Endothelial cell of hepatic sinusoid (primary cell): ENCODE data around the gene RNH1.

ENCODE experiments used
- in situ Hi-C: cut with HindIII; loops from 2 replicates; pipeline ENCODE4 v1.10.0; 2017; ENCODE audit warnings: low sequenced_read_pairs

RNH1 gene

GRCh38 chr11:506995-507726, at the start of gene RNH1:
Gene RNH1, minus strand, starts transcription at chr11:507242. Its CDS starts 5,080 bp downstream, at chr11:502162.
- in situ Hi-C loops, result no loop called here

GRCh38 chr11:555780-556661, 49.0 kb upstream of the RNH1 start:
- in situ Hi-C loops, result no loop called here

- in situ Hi-C loops, result no loop called here
Measured at GRCh38 chr11:555227-555779, 48.3 kb upstream of the RNH1 start.

DNA sequence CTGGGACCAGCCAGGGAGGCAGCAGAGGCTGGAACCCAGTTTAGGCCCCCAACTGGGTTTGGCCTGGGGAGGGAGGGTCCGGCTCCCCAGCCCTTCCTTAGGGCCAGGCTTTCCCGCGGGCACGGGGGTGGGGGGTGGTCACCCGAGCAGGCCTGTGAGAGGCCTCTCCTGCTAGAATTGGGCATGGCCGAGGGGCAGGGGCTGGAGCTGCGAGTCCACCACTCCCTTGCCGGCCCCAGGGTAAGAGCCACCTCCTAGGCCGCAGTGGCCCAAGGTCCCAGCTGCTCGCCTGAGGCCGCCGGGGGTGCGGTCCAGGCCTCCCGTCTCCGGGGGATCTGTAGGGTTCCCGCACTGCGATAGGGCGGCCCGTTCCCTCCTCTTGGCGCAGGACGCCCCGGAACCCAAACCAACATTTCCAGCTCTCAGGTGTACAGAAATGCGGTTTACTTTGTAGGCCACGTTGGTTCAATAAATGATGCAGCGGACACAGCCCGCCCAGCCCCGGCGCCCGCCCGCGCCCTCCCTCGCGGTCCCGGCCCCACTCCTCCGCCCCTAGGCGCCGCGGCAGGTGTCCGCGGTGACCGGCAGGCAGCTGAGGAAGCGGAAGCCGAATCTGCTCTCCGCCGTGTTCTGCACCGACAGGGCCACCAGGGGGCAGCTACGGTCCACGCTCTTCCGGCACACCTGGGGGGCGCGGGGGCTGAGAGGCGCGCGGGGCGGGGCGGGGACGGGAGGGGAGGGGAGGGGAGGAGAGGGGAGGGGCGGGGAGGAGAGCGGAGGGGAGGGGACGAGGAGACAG, 47.6 kb upstream of the RNH1 start:
- in situ Hi-C loops, result no loop called here

DNA sequence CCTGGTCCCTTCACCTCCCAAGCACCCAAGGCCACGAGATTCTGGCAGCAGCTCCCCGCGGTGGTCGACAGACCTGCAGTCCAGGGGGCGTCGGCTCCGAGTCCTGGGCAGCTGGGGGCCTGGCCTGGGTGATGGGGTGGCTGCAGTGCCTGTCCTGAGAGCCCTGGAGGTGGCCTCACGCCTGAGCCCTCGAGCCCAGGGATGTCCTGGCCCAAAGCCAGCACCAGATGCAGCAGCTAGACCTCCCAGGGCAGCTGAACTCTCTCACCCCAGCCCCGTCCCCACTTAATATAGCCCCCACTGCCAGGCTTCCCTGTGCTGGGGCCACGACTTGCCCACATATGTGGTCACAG, 46.9 kb upstream of the RNH1 start:
- in situ Hi-C loops, result no loop called here

DNA sequence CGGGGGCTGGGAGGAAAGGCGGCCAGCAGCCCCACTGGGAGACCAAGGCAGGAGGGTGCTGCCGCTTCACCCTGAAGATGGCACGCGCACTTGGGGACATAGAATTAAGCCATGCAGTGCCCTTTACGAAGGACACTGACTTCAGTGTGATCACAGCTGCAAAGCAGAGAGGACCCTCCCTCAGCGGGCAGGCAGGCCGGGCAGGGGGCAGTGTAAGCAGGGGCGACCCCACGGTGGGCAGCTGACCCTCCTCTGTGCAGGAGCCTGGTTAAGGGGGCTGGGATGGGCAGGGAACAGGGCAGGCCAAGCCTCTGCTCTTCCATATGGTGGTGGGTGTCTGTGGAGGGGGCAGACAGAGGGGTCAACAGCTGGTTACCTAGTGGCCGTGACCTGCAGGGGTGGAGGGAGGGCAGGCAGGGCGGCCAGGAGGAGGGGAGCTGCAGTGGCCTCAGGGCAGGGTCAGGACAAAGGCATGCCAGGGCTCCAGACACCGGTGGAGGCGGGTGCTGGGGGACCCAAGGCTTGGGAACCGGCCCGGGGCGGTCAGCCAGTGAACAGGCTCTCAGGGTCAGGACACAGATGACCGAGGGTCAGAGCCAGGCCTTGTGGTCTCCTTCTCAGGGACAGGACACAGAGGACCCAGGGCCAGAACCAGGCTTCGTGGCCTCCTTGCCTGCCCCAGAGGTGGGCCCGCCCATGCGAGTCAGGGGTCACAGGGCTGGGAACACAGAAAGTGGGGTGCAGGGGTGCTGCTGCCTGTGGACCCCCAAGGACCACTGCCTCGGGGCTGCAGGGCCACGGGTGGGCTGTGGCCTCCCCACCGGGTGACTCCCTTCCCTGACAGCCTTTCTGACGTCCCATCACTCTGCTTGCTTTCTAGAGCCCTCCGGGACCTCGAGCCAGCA, 46.3 kb upstream of the RNH1 start:
- in situ Hi-C loops, result no loop called here

DNA sequence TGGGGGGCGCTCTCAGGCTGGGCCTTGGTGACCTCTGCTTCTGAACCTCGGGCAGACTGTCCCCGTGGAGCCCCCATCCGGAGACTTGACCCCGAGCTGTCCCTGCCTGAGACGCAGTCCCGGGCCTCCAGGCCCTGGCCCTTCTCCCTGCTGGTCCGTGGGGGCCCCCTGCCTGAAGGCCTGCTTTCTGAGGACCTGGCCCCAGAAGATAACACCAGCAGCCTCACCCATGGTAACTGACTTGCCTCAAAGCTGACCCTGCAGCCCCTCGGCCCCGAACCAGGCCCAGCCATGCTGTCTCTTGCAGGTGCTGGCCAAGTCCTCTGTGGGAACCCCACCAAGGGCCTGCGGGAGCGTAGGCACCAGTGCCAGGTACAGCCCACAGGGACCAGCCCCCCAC, 44.6 kb upstream of the RNH1 start:
- in situ Hi-C loops, result no loop called here

GRCh38 chr11:551131-551530, 44.1 kb upstream of the RNH1 start:
- in situ Hi-C loops, result no loop called here

GRCh38 chr11:550746-551085, 43.7 kb upstream of the RNH1 start:
- in situ Hi-C loops, result no loop called here

GRCh38 chr11:550021-550745, 43.1 kb upstream of the RNH1 start:
- in situ Hi-C loops, result no loop called here

GRCh38 chr11:548700-549603, 41.9 kb upstream of the RNH1 start:
- in situ Hi-C loops, result no loop called here

DNA sequence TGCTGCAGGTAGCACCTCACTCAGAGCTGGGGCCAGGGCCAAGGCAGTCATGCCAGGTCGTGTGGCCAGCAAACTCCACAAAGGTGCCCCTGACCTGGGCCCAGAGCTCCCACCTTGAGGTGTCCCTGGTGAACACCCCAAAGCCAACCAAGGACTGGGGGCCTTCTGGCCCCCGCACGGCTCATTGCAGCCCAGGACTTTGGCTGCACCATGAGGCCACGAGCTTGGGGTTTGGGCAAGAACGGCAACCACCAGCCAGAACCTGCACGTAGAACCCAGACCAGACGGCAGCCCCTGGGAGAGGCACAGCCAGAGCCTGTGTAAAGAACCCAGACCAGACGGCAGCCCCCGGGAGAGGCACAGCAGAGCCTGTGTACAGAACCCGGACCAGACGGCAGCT, 38.1 kb upstream of the RNH1 start:
- in situ Hi-C loops, result no loop called here

- in situ Hi-C loops, result no loop called here
Measured at GRCh38 chr11:544817-545166, 37.8 kb upstream of the RNH1 start.

- in situ Hi-C loops, result no loop called here
Measured at GRCh38 chr11:541433-541885, 34.4 kb upstream of the RNH1 start.

- in situ Hi-C loops, result no loop called here
Measured at GRCh38 chr11:540583-541432, 33.8 kb upstream of the RNH1 start.

DNA sequence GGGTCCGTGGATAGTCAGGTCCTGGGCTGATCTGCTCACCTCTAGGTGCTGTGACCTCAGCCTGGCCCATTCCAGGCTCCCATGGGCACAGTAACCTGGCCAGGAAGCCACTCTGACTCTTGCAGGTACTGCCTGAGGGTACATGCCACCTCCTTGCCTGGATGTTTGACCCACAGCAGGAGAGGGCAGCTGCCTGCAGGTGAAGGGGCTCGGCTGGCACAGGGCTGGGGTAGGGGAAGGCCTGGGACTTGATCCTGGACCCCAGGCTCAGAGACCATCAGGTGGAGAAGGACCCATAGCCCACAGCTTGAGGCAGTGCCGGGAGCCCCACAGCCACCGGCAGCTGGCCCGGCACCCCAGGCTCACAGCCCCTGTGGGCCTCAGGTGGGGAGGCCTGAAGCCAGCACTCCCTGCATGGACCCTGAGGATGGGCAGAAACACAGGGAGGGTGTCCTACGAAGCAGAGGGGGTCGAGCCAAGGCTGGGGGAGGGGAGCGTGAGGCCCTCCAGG, 33.0 kb upstream of the RNH1 start:
- in situ Hi-C loops, result no loop called here

DNA sequence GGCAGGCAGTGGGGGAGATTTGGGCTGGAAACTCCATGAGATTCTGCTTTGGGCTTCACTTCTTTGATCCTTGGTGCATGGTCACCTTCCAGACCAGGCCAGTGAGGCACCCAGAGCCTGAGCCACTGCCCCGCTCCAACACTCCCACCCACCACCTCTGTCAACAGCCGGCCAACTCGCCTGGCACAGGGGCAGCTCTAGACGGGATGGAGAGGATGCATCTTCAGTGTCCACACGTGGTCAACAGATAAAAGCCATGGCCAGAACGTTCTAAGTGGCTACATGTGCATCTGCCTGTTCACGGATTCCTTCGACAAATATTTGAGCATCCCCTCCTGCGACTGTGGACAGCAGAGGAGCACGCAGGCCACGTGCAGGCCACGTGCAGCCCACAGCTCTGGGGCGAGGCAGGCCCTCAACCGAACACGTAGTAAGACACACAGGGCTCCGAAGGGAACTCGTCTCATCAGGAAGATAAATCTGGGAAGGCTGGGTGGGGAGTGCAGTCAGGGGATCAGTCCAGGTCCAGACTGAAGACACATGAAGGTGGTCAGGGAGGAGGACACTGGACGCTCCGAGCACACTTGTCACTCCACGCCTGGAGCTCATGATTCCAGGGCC, 31.5 kb upstream of the RNH1 start:
- in situ Hi-C loops, result no loop called here
